Erythroblast (primary cell): Measurements from ENCODE around the gene PDLIM5.

Experiments used
- GATA1 ChIP-seq: IDR thresholded peaks from 2 replicates; pipeline ENCODE4 v1.6.1; 2011; ENCODE audit warnings: low read depth, mild to moderate bottlenecking, control low read depth, low read length, moderate library complexity
- POLR2A ChIP-seq: IDR thresholded peaks from 2 replicates; pipeline ENCODE4 v1.6.1; 2011; ENCODE audit warnings: mild to moderate bottlenecking, low read length

DNA sequence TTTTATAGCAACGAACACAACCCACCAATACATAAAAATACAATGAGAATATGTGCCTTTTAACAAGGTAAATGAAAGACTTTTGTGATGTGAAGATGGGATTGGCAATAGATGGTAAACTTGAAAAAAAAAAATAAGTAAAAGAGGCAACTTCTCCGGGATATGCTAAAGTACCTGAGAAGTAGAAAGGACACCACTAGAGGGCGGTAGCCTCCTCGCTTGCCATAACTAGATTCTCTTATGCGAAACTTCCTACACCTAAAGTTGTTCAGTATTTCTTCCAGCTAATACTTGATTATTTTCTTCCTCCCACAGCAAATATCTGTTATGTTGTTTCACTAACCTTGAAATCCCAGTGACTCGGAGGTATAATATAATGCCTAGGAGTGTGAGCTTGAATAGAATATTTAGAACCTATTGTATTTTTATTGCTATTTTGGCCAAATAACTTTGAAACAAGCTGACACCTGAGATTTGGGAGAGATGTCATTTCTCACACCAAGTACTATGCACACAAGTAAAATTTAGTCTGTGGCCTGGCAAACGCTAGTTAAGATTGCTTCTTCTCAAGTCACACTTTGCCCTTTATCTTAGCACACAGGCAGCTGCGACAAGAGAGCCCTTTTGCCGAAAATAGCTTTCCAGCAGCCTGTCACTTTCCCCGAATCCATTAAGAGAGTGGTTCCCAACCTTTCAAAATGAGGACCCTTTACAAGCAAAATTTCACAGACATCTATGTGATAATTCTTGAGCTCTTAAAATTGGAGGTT is 44.9 kb upstream of the PDLIM5 start:
- no peak for TF ChIP-seq POLR2A
- TF ChIP-seq GATA1 = no peak
